GM19324 (cell line): ENCODE measurements around the gene CAPN12.
"Not testable (repeated sequence)": the region's sequence is repeated elsewhere in the genome, so short reads cannot be mapped to it uniquely, and the experiment has no call there.

Experiments
- ATAC-seq: cut with Tn5 transposase; IDR thresholded peaks from one replicate; pipeline ENCODE4 v1.9.1; 2021; ENCODE audit warnings: mild to moderate bottlenecking, moderate library complexity; ENCODE audit not compliant: unreplicated experiment, low FRiP score

CAPN12 gene

GRCh38 chr19:38770949-38771275 lies 26.6 kb upstream of the CAPN12 start:
- not testable (repeated sequence) for ATAC-seq

GRCh38 chr19:38770228-38770948 lies 26.1 kb upstream of the CAPN12 start:
- peak; percentile 7 for ATAC-seq

DNA sequence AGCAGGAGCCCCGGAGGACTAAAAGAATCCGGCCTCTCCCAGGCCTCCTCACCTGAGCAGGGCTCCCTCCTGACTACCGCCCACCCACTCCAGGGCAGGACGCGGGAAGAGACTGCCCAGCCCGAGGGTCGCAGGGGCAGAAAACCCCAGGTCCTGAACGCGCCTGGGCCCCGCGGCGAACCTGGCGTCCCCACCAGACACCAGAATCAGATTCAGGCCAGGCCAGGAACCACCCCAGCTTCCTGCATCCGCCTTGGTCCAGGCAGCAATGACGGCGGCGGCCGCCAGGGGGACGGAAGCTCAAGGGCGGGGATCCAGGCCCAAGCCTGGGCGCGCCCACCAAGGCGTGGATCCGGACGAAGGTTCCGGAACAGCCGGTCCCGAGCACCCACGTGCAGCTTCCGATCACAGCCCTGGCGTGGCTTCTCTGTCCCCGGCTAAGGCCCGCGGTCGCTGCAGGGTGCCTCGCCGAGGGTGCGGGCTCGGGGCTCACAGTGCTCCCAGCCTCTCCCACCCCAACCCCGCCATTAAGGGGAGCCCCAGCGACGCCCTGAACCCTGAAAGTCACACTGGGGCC lies 25.4 kb upstream of the CAPN12 start:
- peak; percentile 77 for ATAC-seq

DNA sequence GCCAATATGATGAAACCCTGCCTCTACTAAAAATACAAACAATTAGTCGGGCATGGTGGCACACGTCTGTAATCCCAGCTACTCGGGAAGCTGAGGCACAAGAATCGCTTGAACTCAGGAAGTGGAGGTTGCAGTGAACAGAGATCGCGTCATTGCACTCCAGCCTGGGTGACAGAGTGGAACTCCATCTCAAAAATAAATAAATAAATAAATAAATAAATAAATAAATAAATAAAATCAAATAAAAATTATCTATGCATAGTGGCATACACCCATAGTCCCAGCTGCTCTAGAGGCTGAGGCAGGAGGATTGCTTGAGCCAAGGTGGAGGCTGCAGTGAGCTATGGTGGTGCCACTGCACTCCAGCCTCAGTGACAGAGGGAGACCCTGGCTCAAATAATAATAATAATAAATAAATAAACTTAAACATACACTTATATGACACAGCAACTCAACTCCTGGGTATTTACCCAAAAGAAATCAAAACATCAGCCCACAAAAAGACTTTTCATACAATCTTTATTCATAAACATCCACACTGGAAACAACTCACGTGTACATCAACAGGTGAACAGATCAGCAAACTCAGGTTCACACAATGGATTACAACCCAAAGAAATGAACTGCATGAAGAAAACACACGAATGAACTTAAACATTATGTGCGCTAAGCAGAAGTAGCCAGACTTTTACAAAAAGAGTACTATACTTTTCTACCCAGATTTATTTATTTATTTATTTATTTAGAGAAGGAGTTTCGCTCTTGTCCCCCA lies 22.2 kb upstream of the CAPN12 start:
- no peak for ATAC-seq

DNA sequence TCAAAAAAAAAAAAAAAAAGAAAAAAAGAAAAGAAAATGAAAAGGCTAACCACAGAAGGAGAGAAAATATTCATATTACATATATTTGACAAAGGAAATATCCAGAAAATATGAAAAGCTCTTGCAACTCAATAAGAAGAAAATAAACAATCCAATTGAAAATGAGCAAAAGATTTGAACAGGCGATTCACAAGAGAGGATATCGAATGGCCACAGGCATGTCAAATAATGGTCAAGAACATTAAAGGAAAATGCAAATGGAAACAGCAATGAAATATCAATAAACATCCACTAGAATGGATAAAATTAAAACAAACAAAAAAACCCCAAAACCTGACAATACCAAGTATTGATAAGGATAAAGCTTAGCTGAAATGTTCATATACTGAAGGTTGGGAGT lies 20.9 kb upstream of the CAPN12 start:
- no peak for ATAC-seq

- ATAC-seq, result no peak
Observed at GRCh38 chr19:38763795-38764220, 19.5 kb upstream of the CAPN12 start.

GRCh38 chr19:38761884-38762389 lies 17.7 kb upstream of the CAPN12 start:
- not testable (repeated sequence) for ATAC-seq

GRCh38 chr19:38760805-38761517 lies 16.7 kb upstream of the CAPN12 start:
- ATAC-seq, result not testable (repeated sequence)

GRCh38 chr19:38759590-38760003 lies 15.3 kb upstream of the CAPN12 start:
- ATAC-seq, result no peak

GRCh38 chr19:38754196-38754595 lies 9.9 kb upstream of the CAPN12 start:
- not testable (repeated sequence) for ATAC-seq

DNA sequence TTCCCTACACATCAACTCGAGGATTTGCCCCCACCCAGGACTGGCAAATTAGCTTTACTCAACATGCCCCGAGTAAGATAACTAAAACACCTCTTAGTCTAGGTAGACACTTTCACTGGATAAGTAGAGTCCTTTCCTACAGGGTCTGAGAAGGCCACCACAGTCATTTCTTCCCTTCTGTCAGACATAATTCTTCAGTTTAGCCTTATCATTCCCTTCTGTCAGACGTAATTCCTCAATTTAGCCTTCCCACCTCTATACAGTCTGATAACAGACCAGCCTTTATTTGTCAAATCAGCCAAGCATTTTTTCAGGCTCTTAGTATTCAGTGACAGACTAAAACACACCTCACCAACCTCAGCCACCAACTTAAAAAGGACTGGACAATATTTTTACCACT lies 9.5 kb upstream of the CAPN12 start:
- not testable (repeated sequence) for ATAC-seq

DNA sequence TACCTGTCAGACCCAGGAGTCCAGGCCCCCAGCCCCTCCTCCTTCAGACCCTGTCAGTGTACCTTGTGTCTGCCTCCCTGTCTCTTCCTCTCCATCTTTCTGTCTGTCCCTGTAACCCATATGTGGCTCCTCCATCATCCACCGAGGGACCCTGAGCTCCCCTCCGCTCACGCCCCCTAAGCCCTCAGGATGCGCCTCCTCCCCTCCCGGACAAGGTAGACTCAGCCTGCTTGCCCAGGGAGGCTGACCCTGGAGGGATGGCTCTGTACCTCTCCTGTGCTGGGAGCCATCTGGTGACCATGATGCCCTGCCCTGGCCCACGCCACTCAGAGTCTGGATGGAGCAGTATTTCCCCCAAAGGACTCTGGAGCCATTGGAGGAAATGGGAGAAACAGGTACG lies 1.0 kb upstream of the CAPN12 start:
- no peak for ATAC-seq

DNA sequence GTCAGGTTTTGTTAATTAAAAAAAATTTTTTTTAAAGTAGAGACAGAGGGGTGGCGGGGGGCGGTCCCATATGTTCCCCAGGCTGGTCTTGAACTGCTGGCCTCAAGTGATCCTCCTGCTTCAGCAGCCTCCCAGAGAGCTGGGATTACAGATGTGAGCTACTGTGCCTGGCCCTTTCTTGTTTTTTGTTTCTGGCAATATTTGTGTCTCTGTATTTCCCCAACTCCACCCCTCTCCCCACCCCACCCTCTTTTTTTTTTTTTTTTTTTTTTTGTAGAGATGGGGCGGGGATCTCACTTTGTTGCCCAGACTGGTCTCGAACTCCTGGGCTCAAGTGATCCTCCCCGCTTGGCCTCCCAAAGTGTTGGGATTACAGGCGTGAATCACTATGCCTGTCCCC lies 600 bp upstream of the CAPN12 start:
- ATAC-seq, result no peak

DNA sequence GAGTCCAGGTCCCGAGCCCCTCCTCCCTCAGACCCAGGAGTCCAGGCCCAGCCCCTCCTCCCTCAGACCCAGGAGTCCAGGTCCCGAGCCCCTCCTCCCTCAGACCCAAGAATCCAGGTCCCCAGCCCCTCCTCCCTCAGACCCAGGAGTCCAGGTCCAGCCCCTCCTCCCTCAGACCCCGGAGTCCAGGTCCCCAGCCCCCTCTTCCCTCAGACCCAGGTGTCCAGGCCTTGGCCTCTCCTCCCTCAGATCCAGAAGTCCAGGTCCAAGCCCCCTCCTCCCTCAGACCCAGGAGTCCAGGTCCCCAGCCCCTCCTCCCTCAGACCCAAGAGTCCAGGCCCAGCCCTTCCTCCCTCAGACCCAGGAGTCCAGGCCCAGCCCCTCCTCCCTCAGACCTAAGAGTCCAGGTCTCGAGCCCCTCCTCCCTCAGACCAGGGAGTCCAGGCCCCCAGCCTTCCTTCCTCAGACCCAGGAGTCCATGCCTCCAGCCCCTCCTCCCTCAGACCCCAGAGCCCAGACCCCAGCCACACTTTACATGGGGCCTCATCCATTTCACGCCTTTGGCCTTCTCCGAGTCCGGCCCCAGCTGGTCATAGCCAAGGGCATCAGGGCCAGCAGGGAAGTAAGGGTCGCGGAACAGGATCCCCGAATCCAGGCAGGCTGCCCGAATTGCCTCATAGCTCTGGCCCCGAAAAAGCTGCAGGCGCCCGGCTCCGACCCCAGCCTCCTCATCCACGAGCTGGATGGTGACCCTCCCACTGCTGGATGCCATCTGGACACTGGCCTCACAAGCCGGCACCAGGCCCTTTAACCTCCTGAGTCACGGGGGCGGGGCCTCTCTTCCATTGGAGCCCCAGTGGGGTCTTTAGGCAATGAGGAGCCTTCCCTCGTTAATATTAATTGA lies 628 bp downstream of the CAPN12 start:
- no peak for ATAC-seq

DNA sequence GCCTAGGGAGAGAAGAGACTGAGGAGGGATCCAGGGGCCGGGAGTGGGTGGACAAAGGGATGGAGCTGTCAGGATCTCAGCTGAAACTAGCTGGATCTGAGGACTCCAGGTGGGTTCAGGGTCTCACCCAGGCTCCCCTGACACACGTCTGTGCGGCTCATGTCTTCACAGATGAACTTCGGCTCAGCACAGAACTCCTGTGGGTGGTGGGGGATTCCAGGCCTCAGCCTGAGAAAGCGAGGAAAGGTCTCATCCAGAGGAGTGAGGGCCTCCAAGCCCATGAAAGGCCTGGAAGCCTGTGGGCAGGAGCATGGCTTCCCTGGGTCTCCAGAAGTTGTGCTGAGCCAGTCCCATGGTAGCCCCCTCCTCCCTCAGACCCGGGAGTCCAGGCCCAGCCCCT lies 1.4 kb downstream of the CAPN12 start:
- no peak for ATAC-seq

GRCh38 chr19:38742296-38742695 lies 2.0 kb downstream of the CAPN12 start:
- ATAC-seq, result no peak

- no peak for ATAC-seq
Observed at GRCh38 chr19:38741670-38742069, 2.6 kb downstream of the CAPN12 start.

DNA sequence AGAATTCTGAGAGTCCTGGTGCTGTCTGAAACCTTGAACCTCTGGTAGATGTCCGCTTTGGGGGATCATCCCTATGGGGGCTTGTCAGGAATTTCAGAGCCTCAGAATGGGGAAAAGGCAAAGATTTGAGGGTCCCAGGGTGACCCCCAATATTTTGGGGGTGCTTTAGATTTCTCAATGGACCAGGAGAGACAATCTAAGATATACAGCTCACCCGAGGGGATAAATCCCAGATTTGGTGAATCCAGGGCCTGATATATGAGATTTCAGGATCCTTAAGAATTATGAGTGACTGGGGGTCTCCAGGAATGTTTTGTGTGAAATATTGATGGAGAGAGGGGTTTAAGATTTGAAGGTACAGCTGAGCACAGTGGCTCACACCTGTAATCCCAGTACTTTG lies 3.3 kb downstream of the CAPN12 start:
- no peak for ATAC-seq

- no peak for ATAC-seq
Observed at GRCh38 chr19:38740257-38740592, 4.0 kb downstream of the CAPN12 start.
